ENCODE measurements around the gene PPARD. TPM values are rescaled to one million over a fixed set of nuclear protein-coding genes. Genes with fewer than 3 reads are reported as not detected.

Gene PPARD
- total RNA-seq, 4 donors from 2014 or later = 22.6 to 33.8 (median 27.1) TPM

DNA sequence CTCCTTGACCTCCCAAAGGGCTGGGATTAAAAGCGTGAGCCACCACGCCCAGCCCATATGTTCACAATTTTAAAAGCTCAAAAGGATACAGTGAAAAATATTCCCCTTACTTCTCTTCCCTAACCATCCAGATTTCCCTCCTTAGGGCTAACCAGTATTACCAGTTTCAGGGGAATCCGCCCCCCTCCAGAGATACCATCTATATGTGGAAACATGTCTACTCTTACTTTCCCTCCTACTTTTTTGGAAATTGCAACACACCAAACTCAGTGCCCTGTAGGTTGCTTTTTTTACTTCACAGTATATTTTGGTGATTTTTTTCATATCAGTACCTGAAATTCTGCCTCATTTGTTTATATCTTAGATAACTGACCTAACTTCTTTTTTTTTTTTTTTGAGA, 118.9 kb downstream of the PPARD start:
- intact Hi-C loops (cut with DNase I; ENCODE audit: low total_unique reads) = no loop called here
- H3K4me3 ChIP-seq (ENCODE audit: low read depth, poor library complexity, severe bottlenecking) = no peak overlapping the region
- 45 to 59% methylated on average over 3 of the region's 3 CpGs for WGBS, 2 donors
- TF ChIP-seq, protein P1, sequence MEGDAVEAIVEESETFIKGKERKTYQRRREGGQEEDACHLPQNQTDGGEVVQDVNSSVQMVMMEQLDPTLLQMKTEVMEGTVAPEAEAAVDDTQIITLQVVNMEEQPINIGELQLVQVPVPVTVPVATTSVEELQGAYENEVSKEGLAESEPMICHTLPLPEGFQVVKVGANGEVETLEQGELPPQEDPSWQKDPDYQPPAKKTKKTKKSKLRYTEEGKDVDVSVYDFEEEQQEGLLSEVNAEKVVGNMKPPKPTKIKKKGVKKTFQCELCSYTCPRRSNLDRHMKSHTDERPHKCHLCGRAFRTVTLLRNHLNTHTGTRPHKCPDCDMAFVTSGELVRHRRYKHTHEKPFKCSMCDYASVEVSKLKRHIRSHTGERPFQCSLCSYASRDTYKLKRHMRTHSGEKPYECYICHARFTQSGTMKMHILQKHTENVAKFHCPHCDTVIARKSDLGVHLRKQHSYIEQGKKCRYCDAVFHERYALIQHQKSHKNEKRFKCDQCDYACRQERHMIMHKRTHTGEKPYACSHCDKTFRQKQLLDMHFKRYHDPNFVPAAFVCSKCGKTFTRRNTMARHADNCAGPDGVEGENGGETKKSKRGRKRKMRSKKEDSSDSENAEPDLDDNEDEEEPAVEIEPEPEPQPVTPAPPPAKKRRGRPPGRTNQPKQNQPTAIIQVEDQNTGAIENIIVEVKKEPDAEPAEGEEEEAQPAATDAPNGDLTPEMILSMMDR (IDR thresholded peaks at IDR 0.05) = no peak
- TF ChIP-seq POLR2A (IDR thresholded peaks at IDR 0.05) = no peak
- no peak for DNase-seq (ENCODE audit: low spot score in 2 of 2)

GRCh38 chr6:35463292-35463691, 120.9 kb downstream of the PPARD start:
- WGBS, 2 donors = 89 to 92% methylated on average over 4 of the region's 4 CpGs
- DNase-seq (ENCODE audit: low spot score in 2 of 2) = no peak
- no peak for TF ChIP-seq POLR2A (IDR thresholded peaks at IDR 0.05)
- TF ChIP-seq, protein P1 (IDR thresholded peaks at IDR 0.05) = no peak
- no peak overlapping the region for H3K4me3 ChIP-seq (ENCODE audit: low read depth, poor library complexity, severe bottlenecking)
- intact Hi-C loops (cut with DNase I; ENCODE audit: low total_unique reads) = no loop called here

DNA sequence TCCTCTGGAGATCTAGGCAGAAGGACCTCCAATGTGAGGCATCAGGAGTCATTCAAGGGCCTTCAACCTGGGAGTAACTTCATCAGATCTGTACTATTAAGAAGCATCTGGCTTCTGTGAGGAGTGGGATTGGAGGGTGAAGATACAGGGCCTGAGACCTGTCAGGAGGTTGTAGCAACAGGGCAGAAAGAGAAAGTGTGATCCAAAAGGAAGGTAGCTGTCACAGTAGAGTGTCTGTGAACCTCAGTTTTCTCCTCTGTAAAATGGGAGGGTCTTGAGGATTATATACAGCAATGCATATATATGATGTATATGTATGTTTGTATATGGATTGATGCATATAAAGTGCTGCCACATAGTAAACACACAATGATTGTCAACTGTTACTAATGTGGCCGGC, 123.3 kb downstream of the PPARD start:
- no peak overlapping the region for H3K4me3 ChIP-seq (ENCODE audit: low read depth, poor library complexity, severe bottlenecking)
- WGBS, 2 donors = 88 to 100% methylated on average over 1 of the region's 1 CpG
- no peak for DNase-seq (ENCODE audit: low spot score in 2 of 2)
- intact Hi-C loops (cut with DNase I; ENCODE audit: low total_unique reads) = loop anchor here (5.0 kb wide), 1 partner anchor 123 kb away; the partner anchor contains the start of gene PPARD
- no peak for TF ChIP-seq POLR2A (IDR thresholded peaks at IDR 0.05)
- TF ChIP-seq, protein P1 (IDR thresholded peaks at IDR 0.05) = no peak

GRCh38 chr6:35468181-35468979, 126.0 kb downstream of the PPARD start, which contains the start of gene RPL10A:
TSS of gene RPL10A (plus strand) at chr6:35468401. CDS start at chr6:35468435, 34 bp downstream.
- 0% methylated on average over 42 of the region's 86 CpGs for WGBS, 2 donors
- intact Hi-C loops (cut with DNase I; ENCODE audit: low total_unique reads) = loop anchor here (5.0 kb wide), 1 partner anchor 126 kb away; the partner anchor contains the start of gene PPARD
- peak within 1 kb of the TSS; percentile 90 for H3K4me3 ChIP-seq (ENCODE audit: low read depth, poor library complexity, severe bottlenecking)
- TF ChIP-seq, protein P1 (IDR thresholded peaks at IDR 0.05) = peak in 1 of 3 donors; percentile 80
- peak in 1 of 2 donors; percentile 70 for TF ChIP-seq POLR2A (IDR thresholded peaks at IDR 0.05)
- peak; percentile 96 to 99 for DNase-seq (ENCODE audit: low spot score in 2 of 2)

GRCh38 chr6:35468980-35469750, 126.8 kb downstream of the PPARD start:
- 7 to 8% methylated on average over 12 to 34 of the region's 37 CpGs for WGBS, 2 donors
- DNase-seq (ENCODE audit: low spot score in 2 of 2) = no peak
- peak overlapping the region; percentile 90 for H3K4me3 ChIP-seq (ENCODE audit: low read depth, poor library complexity, severe bottlenecking)
- intact Hi-C loops (cut with DNase I; ENCODE audit: low total_unique reads) = loop anchor here (5.0 kb wide), 1 partner anchor 127 kb away; the partner anchor contains the start of gene PPARD
- TF ChIP-seq POLR2A (IDR thresholded peaks at IDR 0.05) = no peak
- TF ChIP-seq, protein P1 (IDR thresholded peaks at IDR 0.05) = no peak

All from lower leg skin (tissue), 4 donors.